RWPE2 (cell line): ENCODE measurements around the gene GPR68.

Experiments
- ATAC-seq: fragments of 200-7000 bp; cut with Tn5 transposase; 3 replicates; pipeline ENCODE4 v1.9.1; 2021; ENCODE audit warnings: low read depth
- DNase-seq: peaks from one replicate; pipeline ENCODE4 v3.0.0-alpha.2; 2020; ENCODE audit warnings: low spot score
- H3K27ac ChIP-seq: fragments of 450-650 bp; 2 replicates; pipeline ENCODE4 v1.5.1; 2017; ENCODE audit warnings: mild to moderate bottlenecking; ENCODE audit not compliant: poor library complexity, severe bottlenecking
- H3K27me3 ChIP-seq: fragments of 250-450 bp; sonication (Bioruptor Pico); 2 replicates; pipeline ENCODE4 v1.5.1; 2021; ENCODE audit warnings: mild to moderate bottlenecking, moderate library complexity; ENCODE audit not compliant: insufficient read depth, poor library complexity, severe bottlenecking
- H3K36me3 ChIP-seq: fragments of 250-450 bp; sonication (Bioruptor Pico); 2 replicates; pipeline ENCODE4 v1.5.1; 2020; ENCODE audit warnings: low read depth, mild to moderate bottlenecking, moderate library complexity
- H3K4me1 ChIP-seq: fragments of 250-450 bp; sonication (Bioruptor Pico); 2 replicates; pipeline ENCODE4 v1.5.1; 2021; ENCODE audit warnings: mild to moderate bottlenecking, moderate library complexity; ENCODE audit not compliant: insufficient read depth, poor library complexity, severe bottlenecking
- H3K4me3 ChIP-seq: fragments of 250-450 bp; sonication (Bioruptor Pico); 2 replicates; pipeline ENCODE4 v1.5.1; 2021; ENCODE audit warnings: mild to moderate bottlenecking, moderate library complexity; ENCODE audit not compliant: severe bottlenecking
- H3K9me3 ChIP-seq: fragments of 250-450 bp; sonication (Bioruptor Pico); 2 replicates; pipeline ENCODE4 v1.5.1; 2021; ENCODE audit warnings: mild to moderate bottlenecking, moderate library complexity; ENCODE audit not compliant: severe bottlenecking
- CTCF ChIP-seq: fragments of 450-650 bp; IDR thresholded peaks from one replicate; pipeline ENCODE4 v1.5.1; 2017; ENCODE audit warnings: mild to moderate bottlenecking, moderate library complexity; ENCODE audit not compliant: poor library complexity, severe bottlenecking

The GPR68 gene

GRCh38 chr14:91235841-91236240 lies 8.7 kb downstream of the GPR68 start:
- Histone ChIP-seq H3K4me1 (no peaks in the 10 kb centered on the region), H3K27ac (no peak overlapping the region), H3K9me3 (peaks cover 2% of the 10 kb centered on the region), H3K27me3 (no peaks in the 10 kb centered on the region), H3K4me3 (no peak overlapping the region), H3K36me3 (no peaks in the 10 kb centered on the region)
- DNase-seq (no peak), ATAC-seq (no peak)
- TF ChIP-seq CTCF = no peak

- peaks cover 2% of the 10 kb centered on the region for H3K9me3 ChIP-seq
- no peak for TF ChIP-seq CTCF
- no peaks in the 10 kb centered on the region for H3K27me3 ChIP-seq
- H3K27ac ChIP-seq = no peak overlapping the region
- H3K4me1 ChIP-seq = no peaks in the 10 kb centered on the region
- ATAC-seq = no peak
- no peak for DNase-seq
- H3K36me3 ChIP-seq = no peaks in the 10 kb centered on the region
- no peak overlapping the region for H3K4me3 ChIP-seq
Measured at GRCh38 chr14:91234791-91235114, 9.8 kb downstream of the GPR68 start.

- no peaks in the 10 kb centered on the region for H3K4me1 ChIP-seq
- ATAC-seq (no peak), DNase-seq (no peak)
- no peaks in the 10 kb centered on the region for H3K9me3 ChIP-seq
- no peak for TF ChIP-seq CTCF
- no peaks in the 10 kb centered on the region for H3K27me3 ChIP-seq
- no peak overlapping the region for H3K27ac ChIP-seq
- H3K36me3 ChIP-seq = no peaks in the 10 kb centered on the region
- H3K4me3 ChIP-seq = no peak overlapping the region
Measured at GRCh38 chr14:91233936-91234790, 10.3 kb downstream of the GPR68 start.

GRCh38 chr14:91232603-91233002 lies 11.9 kb downstream of the GPR68 start:
- no peaks in the 10 kb centered on the region for H3K9me3 ChIP-seq
- ATAC-seq = no peak
- no peaks in the 10 kb centered on the region for H3K36me3 ChIP-seq
- H3K27ac ChIP-seq = no peak overlapping the region
- H3K4me1 ChIP-seq = peaks cover 9% of the 10 kb centered on the region
- no peak for TF ChIP-seq CTCF
- DNase-seq = no peak
- H3K27me3 ChIP-seq = no peaks in the 10 kb centered on the region
- H3K4me3 ChIP-seq = no peak overlapping the region

- no peaks in the 10 kb centered on the region for H3K9me3 ChIP-seq
- ATAC-seq (no peak), DNase-seq (no peak)
- no peaks in the 10 kb centered on the region for H3K27me3 ChIP-seq
- H3K4me1 ChIP-seq = peaks cover 9% of the 10 kb centered on the region
- H3K4me3 ChIP-seq = no peak overlapping the region
- no peaks in the 10 kb centered on the region for H3K36me3 ChIP-seq
- TF ChIP-seq CTCF = no peak
- no peak overlapping the region for H3K27ac ChIP-seq
Measured at GRCh38 chr14:91232052-91232451, 12.5 kb downstream of the GPR68 start.
